Stimulated activated CD4-positive, alpha-beta T cell treated with anti-CD3 and anti-CD28 coated beads, Interleukin-12 subunit alpha, Interleukin-12 subunit beta, amount 100 ng/mL, for 24 hours (primary cell): ENCODE measurements around the gene BMPER.

Source experiments
- DNase-seq, 2 experiments: peaks; one replicate each; pipeline ENCODE4 v3.0.0-alpha.2; 2020; ENCODE audit warnings: low read depth in 2 of 2

The BMPER gene

DNA sequence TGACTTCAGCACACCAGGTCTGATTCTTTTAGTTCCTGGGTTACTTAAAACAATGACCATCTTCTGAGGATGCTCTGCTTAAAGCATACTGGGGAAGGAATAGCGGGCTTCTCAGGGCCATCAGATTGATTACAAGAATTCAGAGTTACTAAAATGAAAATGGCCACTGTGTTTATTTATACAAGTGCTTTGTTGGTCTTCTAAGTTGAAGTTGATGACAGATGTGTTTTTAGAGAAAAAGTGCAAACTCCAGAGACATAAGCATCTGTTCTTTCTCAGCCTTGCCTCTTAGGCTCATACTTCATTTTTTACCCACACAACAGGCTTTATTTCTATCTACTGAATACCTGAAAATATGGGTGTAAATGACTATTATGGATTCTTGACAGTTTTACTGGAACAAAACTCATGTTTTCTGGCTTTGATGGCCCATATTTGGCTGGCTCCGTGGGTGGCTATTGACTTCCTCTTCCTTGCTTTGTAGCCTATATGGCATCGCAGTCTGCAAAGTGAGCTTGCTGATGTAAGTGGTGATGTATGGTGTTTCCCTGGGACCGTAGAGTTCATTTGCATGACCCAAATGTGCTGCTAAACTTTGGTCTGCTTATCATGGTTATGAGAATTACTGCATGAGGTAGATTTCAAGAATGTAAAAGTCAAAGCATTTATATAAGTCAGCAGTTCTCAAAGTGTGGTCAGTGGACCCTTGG lies 121.3 kb downstream of the BMPER start:
- no peak for DNase-seq

DNA sequence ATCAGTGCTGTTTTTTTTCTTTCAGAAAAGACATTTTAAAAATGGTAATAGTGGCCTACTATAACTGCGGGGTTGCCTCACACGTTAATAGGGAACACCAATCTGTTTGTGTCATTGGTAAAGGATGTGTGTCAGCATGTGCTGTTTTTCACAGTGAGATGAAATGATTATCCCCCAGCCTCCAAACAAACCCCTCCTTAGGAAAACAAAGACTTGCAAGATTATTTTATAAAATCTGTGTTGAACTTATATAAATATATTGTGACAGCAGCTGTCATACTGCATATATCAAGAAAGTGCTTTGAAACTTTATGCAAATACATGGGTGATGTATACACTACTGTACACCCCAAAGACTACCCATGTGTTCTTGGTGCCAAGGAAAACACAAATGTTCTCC lies 125.8 kb downstream of the BMPER start:
- DNase-seq: no peak

DNA sequence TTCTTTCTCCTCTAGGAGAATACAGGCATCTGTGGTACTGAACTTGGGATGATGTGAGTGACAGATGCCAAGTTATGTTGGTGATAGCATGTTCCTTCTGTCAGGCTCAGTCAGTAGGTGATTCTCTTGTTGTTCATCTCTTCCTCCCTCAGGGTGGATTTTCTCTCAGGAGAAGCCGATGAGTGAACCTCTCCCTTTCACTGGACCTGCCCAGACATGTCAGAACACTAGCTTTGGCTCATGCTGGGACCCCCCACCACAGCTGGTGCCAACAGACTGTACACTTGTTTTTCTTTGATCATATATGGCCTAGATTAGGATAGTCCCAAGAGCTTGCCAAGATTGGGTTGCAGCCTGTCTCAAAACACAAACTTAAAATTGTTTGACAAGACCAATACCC lies 129.4 kb downstream of the BMPER start:
- no peak for DNase-seq

DNA sequence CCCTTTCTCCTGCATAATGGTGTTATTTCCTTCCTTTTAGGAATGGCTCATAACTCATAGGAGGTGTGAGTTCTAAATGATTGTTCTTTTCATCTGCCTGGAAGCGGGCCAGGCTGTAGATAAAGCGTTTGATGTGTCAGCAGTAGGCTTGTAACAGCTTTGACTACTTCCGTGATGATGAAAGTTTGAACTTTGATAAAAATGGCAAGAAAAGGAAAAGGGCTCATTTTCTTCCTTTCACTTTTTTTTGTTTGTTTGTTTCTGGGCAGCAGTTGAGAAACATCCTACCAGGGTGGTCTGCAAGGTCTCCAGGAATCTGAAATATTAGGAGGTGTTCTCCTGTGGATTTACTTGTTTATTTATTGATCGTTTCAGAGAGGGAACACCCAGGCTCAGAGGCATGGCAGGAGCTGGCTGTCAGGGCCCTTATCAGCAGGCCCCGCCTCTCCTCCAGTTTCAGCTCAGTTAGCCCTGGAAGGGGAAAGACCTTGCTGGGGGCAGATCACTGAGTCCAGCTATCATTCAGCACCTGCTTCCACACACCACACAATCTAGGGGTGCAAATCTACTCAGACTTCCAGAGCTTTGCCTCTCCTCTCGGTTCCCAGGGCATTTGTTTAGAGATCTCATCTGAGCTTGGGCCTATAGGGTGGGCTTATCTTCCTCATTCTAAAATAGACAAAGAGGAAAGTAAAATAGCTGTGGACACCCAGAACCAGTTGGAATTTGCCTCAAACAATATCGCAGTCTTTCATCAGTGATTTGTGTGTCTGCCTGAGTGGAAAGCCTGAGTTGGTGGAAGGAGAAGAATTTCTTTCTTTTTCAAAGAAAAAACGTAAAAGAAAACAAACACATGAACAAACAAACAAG lies 130.9 kb downstream of the BMPER start:
- DNase-seq: no peak

DNA sequence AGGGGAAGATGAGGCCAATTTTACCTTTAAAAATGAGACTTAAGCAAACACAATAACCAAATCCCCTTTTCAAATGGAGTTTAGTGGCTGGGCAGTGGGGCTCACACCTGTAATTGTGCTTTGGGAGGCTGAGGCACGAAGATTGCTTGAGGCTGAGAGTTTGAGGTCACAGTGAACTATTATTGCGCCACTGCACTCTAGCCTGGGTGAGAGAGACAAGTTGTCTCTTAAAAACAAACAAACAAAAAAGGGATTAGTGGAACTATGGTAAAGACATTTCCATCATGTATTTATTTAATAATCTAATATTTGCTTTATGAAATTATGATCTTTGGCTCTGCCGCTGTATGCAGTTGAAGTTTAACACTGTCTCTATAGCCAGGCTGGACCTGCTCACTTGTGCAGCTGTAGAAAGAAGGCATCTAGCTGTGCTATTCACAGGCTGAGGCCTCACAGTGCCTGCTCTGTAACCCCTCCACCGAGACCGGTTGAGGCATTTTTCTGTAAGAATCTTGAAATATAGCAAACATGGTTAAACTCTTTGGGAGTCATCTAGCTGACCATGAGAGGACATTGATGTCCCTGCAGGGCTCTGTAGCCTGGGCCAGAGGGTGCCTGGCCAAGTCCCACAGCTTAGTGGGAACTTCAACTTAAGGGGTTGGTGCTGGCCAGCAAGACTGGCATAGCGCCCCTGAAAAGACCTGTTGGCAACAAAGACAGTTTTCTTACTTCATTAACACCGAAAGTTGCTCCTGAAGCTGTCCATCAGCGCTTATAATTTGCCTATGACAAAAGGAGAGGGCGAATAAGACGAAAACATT lies 131.8 kb downstream of the BMPER start:
- no peak for DNase-seq

DNA sequence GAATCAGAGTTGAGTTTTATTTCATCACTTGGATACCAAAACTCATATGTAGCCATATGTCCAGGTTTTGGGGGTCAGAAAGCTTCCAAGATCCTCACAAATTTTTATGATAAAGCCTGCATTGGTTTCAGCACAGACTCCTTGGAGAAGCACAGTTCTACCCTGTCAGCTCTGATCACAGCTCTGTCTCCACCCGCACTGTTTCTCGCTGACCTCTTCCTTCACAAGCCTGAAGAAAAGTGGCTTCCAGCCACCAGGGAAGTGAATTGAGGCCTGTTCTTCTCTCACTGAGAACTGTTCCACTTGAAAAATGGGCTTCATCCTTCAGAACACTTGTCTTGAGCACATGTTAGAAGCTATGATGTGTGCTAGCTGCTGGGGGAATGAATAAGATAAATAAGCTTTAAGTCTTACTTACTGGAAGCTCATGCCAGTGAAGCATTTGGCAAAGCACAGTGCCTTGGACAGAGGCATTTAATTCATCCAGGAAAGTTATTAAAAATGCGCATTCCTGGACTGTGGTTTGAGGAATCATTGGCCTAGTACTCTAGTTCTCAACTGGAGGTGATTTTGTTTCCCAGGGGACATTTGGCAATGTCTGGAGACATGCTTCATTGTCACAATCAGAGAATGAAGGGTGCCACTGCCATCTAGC lies 133.6 kb downstream of the BMPER start:
- no peak for DNase-seq

DNA sequence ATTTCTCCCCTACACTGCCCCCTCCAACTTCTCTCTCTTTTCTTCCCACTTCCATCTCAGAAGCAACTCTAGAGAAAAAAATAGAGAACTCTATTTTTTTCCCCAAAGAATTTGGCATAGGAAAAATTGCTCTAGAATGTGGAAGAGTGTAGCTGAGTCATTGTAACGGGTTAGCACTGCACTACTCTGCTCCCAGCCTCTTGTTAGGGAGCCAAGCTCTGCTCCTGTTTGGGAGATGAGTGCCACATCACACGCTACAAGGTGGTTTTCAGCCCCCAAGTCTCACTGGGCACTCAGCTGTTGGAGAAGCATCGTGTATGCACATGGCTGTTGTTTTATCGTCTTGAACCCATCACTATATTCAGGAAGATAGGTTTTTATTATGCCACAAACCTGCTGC lies 136.4 kb downstream of the BMPER start:
- DNase-seq: no peak

DNA sequence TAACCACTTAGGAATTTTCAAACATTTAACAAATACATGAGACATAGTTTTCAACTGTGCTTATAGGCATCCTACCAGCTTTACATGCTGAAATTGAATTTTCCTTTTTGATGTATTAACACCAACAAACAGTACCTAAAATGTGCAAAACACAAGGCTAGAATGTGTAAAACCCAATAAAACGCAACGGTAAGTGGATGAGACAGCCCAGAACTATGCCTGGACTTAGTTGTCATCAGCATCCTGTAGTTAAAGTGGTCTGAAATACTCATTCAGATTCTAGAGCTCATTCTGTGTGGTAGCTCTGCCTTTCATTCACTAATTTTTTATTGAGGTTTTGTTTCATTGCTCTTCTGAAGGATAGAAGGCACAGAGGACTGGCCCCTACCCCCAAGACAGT lies 137.1 kb downstream of the BMPER start:
- no peak for DNase-seq

DNA sequence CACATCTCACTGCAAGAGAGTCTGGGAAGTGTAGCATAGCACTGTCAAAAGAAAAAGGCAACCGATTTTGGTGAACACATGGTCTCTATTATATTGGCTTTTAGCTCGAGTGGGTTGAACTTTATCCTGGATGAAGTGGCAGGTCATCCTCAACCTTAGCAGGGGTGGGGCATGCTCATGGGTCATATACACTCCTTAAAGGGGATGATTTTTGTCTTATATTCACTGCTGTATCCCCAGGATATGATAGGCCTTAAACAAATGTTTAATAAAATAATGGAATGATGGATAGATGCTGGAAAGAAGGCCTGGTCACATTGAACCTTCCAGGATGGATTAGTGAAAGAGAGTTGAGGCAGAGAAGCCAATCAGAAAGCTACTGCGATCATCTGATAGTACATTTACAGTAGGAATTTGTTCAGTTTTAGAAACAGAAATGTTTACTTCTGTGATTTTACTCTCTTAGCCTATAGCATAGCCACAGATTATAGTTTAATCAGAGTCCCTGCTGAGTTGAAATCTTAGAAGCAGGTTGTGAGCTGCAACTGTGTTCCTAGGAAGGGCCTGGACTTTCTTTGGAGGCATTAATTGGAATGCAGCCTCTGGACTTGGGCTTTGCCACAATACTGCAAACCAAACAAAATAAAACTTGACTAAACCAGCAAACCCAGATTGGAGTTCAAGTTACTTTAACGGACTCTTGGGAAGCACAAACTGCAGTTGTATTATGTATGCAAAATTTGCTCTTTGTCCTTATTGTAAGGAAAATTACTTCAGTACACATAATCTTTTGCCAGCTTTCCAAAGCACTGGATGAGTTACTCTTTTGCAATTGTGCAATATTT lies 138.3 kb downstream of the BMPER start:
- no peak for DNase-seq

DNA sequence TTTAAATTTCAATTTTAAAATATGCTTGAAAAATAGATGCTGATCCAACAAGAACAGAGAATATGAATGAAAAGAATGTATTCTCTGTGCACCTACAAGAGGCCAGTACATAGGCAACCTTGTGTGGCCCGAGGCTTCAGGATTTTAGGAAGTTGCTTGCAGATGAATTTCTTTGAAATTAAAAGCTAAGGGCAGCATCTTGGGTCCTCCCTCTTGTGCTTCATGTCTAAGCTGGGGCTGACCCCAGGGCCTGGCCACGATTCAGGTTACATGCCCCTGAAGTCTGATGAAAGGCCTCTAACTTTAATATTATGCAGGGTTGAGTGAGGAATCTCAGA lies 138.9 kb downstream of the BMPER start:
- DNase-seq: no peak

DNA sequence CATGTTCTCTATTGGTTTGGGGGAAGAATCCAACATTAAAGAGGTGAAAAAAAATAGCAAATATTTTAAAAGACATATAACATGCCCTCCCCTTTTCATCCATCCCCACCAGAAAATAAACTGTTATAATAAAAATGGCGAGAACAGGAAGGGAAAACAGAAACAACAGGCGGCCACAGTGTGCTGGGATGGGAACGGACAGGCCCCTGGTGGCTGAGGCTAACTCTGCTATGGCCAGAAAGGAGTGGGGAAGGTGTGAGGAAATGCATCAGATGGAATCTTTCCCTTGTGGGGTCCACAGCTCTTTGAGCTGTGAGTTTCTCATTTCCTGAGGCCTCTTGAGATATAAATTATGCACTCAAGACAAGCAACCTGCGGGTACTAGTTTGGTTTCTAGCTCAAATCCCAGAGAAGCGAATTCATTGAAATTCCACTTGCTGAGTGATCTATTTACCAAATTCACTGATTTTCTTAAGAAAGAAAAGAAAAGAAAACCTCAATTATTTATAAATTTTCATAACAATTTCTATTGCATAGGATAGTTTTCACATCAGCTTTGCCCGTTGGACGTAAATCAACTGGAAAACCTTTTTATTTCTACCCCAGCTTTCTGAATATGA lies 139.5 kb downstream of the BMPER start:
- DNase-seq: no peak

DNA sequence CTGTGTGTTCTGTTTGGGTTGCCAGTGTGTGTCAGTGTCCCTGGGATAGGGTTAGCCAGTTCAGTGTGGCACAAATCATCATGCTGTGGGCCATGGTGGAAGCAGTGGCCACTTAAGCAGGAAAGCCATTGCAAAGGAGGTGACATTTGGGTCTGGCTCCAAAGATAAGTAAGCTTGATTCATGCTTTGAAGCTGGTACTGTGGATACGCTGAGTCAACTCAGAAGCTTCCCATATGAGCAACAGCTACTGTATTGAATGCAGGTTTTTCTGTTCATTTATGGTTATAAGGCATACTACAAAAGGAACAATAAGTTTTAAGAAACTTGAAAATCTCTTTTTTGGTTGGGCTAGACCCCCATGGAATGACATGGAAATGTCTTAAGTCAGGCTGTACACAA lies 143.1 kb downstream of the BMPER start:
- DNase-seq: no peak

DNA sequence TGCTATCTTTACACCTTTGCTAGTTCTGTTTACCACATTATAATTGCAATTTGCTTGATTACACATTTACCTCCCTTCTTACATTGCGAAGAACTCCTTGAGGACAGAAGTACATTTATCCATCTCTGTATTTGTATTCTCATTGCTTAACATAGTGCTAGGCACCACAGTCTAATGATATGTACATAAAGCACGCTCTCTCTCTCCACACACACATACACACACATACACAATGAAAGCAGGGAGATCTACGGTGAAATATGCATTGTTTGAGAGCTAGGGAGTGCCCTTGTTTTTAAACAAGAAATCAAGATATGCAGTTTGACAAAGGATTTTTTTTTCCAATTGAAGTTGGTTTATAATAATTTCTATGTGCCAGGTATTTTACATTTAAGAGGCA lies 148.7 kb downstream of the BMPER start:
- no peak for DNase-seq

DNA sequence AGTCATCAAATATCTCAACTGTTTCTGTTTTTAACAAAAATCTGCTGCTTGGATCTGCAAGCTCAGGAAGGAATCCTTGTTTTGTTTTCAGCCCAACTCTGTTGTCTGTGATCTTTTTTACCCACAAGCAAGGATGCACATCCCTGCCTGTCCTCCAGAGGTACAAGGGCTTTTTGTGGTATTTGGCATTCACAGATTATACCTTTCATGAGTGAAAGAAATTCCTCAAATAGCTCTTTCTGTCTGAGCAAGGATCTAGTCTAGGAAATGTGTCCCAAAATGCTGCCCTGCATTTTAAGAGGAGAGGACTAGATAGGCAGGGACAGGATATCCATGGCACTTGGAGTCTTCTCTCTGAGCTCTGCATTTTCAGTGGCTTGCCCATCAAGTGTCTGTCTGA lies 151.8 kb downstream of the BMPER start:
- no peak for DNase-seq

DNA sequence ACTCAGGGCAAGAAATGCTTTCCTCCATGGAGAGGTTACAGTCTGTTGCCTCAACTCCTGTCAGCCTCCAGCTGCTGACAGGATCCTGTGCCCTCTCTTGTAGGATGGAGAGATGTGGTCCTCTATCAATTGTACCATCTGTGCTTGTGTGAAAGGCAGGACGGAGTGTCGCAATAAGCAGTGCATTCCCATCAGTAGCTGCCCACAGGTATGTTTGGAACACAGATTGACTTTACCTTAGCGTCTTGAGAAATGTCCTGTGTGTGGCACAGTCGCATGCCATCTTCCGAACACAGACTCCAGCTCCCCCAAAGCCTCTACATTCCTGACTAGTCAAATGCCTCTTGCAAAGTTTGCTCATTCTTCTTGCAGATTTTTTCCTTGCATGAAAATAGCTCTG lies 152.6 kb downstream of the BMPER start:
- no peak for DNase-seq

DNA sequence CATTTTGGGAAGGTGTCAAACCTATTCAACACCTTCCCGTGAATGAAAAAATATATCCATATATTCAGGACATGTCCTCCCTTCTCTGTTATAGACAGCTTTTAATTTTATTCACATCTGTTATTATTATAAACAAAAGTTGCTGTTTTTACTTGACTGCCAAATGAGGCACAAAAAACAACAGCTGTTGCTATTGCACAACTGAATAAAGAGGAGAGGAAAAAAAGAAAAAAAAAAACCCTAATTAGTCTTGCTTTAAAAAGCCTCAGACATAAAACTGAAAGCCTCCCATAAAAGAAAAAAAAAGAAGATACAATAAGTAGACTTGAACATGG lies 153.4 kb downstream of the BMPER start:
- DNase-seq: no peak

DNA sequence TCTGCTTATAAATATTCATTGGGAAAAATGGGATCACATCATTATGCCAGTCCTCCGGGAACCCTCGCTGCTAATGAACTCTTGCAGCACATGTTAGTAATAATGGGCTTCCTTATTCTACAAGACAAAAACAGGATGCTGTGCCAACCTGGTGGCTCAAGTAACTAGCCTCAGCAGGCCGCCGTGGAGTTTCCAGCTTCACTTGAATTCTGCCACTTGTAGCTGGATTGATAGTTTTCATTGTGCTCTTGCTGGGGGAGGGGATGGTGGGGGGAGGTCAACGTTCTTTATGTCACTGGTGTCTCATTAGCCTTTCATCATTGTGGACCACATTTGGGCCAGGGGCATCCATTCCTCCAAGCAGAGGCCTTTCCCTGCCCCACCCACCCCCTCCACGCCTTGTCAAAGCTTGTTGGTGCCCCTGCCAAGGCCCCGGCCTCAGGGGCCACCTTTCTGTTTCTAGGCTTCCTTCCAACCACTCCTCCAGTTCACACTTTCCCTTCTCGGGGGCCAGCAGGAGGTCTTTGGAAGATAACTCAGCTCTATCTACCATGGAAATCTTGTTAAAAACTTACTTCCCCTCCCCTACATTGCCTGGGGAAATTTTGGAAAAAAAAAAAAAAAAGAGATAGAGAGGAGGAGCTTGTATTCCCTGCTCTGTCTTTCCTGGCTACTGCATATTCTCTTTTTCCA lies 153.9 kb downstream of the BMPER start:
- DNase-seq: no peak

DNA sequence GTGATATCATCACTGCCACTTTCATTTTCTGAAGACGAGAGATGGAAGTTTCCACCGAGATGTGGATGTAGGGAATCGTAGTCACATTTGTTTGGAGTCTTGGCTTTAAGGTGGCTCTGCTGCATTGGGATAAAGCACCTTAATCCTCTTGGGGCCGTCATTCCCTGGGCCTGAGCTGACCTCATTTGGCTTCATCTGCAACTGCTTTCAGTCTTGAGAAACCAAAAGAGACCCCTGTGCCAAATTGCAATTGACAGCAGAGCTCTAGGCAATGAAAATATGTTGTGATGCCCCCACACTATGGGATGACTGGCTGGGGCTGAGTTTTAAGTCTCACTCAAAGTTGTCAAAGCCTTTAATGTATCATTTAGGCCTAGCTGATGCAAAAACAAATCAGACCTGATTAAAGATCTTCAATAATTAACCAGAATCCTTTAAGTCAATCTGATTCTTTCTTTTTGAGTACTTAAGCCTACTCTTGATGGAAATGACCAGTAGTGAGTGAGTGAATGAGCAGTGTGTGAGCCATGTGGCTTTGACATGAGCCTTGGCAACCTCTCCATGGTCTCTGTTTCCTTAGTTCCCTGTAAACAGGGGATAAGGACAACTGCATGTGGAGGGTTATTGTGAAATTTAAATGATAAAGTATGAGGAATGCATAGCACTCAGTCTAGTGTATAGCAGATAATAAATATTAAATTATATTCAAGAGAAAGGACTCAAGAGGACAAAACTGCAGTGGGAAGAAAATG lies 155.0 kb downstream of the BMPER start:
- no peak for DNase-seq

DNA sequence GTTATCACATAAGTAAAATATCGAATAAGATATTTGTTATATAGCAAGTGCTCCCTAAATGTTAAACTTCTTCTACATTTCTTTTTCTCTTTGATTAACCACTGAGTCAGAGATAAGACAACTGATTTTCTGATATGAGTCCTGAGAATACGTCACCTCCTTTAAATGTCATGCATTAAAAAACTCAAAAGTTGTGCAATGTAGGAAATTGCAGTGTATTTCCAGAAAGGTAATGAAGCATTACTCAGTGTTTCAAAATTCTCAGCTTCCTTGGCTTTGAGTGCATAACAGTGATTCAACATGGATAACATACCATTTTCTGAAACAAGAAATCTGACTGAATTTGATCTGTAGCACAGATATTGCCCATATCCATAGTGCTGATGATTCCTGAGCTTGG lies 155.8 kb downstream of the BMPER start:
- DNase-seq: no peak

DNA sequence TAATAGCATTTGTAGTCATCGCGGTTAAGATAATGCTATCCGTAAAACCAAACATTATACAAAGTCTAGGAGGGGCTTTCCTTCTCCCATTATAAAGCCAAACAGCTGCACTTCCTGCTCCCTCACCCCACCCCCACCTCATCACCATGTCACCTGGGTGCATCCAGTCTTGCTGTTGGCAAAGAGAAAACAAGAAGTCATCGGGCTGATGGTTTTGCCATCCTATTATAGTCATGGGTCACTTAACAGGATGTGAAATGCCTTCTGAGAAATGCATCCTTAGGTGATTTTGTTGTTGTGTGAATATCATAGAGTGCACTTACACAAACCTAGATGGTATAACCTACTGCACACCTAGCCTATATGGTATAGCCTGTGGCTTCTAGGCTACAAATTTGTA lies 157.0 kb downstream of the BMPER start:
- no peak for DNase-seq
